Trophoblast cell (in vitro differentiated cells and primary cell): Measurements from ENCODE around the gene SELENOM.

Experiments
- DNase-seq, 2 donors: peaks; one replicate each; pipeline ENCODE4 v3.0.0-alpha.2; 2016
- H2AFZ ChIP-seq: 2 replicates; pipeline ENCODE4 v1.6.1; 2013; ENCODE audit warnings: low read length, moderate library complexity, mild to moderate bottlenecking; ENCODE audit not compliant: insufficient read depth, poor library complexity
- H2AK5ac ChIP-seq: 2 replicates; pipeline ENCODE4 v1.6.1; 2013; ENCODE audit warnings: mild to moderate bottlenecking, low read length
- H2BK120ac ChIP-seq: 2 replicates; pipeline ENCODE4 v1.6.1; 2013; ENCODE audit warnings: low read length, mild to moderate bottlenecking, moderate library complexity; ENCODE audit not compliant: insufficient read depth, poor library complexity
- H2BK12ac ChIP-seq: 2 replicates; pipeline ENCODE4 v1.6.1; 2013; ENCODE audit warnings: mild to moderate bottlenecking, low read length, moderate library complexity
- H2BK5ac ChIP-seq: 2 replicates; pipeline ENCODE4 v1.6.1; 2013; ENCODE audit warnings: low read length, low read depth, moderate library complexity, mild to moderate bottlenecking; ENCODE audit not compliant: poor library complexity
- H3K14ac ChIP-seq: 2 replicates; pipeline ENCODE4 v1.6.1; 2013; ENCODE audit warnings: mild to moderate bottlenecking, low read length
- H3K18ac ChIP-seq: 2 replicates; pipeline ENCODE4 v1.6.1; 2013; ENCODE audit warnings: mild to moderate bottlenecking, low read length
- H3K23ac ChIP-seq: 2 replicates; pipeline ENCODE4 v1.6.1; 2013; ENCODE audit warnings: low read length
- H3K27ac ChIP-seq: 2 replicates; pipeline ENCODE4 v1.5.1; 2013; ENCODE audit warnings: low read depth, mild to moderate bottlenecking, inconsistent platforms, low read length, moderate library complexity
- H3K27me3 ChIP-seq: 2 replicates; pipeline ENCODE4 v1.6.1; 2013; ENCODE audit warnings: inconsistent platforms, mild to moderate bottlenecking, low read length, moderate library complexity; ENCODE audit not compliant: insufficient read depth
- H3K36me3 ChIP-seq, 2 experiments: 1 replicate in 1 of 2; 2 replicates in 1 of 2; pipeline ENCODE4 v1.6.1; 2013; ENCODE audit warnings: low read length in 2 of 2, mild to moderate bottlenecking in 2 of 2, moderate library complexity in 1 of 2; ENCODE audit not compliant: insufficient read depth in 2 of 2, control insufficient read depth in 1 of 2
- H3K4ac ChIP-seq: 2 replicates; pipeline ENCODE4 v1.6.1; 2013; ENCODE audit warnings: low read depth, mild to moderate bottlenecking, low read length, moderate library complexity
- H3K4me1 ChIP-seq, 2 experiments: 1 replicate in 1 of 2; 2 replicates in 1 of 2; pipeline ENCODE4 v1.6.1; 2013; ENCODE audit warnings: low read length in 2 of 2, mild to moderate bottlenecking in 2 of 2, moderate library complexity in 1 of 2; ENCODE audit not compliant: insufficient read depth in 2 of 2, control insufficient read depth in 1 of 2
- H3K4me2 ChIP-seq: 2 replicates; pipeline ENCODE4 v1.6.1; 2013; ENCODE audit warnings: inconsistent platforms, mild to moderate bottlenecking, low read length, moderate library complexity
- H3K4me3 ChIP-seq: 2 replicates; pipeline ENCODE4 v1.5.1; 2013; ENCODE audit warnings: mild to moderate bottlenecking, low read depth, low read length, inconsistent platforms
- H3K79me1 ChIP-seq: one replicate; pipeline ENCODE4 v1.6.1; 2013; ENCODE audit warnings: low read length
- H3K79me2 ChIP-seq: 2 replicates; pipeline ENCODE4 v1.6.1; 2013; ENCODE audit warnings: low read length, mild to moderate bottlenecking; ENCODE audit not compliant: control insufficient read depth, insufficient read depth, poor library complexity
- H3K9ac ChIP-seq: 2 replicates; pipeline ENCODE4 v1.6.1; 2013; ENCODE audit warnings: mild to moderate bottlenecking, low read length
- H3K9me3 ChIP-seq: 2 replicates; pipeline ENCODE4 v1.6.1; 2013; ENCODE audit warnings: low read depth, mild to moderate bottlenecking, control low read depth, inconsistent platforms, low read length; ENCODE audit not compliant: insufficient read depth
- H4K12ac ChIP-seq: 2 replicates; pipeline ENCODE4 v1.6.1; 2013; ENCODE audit warnings: low read depth, mild to moderate bottlenecking, low read length, moderate library complexity
- H4K8ac ChIP-seq: 2 replicates; pipeline ENCODE4 v1.6.1; 2013; ENCODE audit warnings: low read depth, mild to moderate bottlenecking, low read length, moderate library complexity
- H4K91ac ChIP-seq: one replicate; pipeline ENCODE4 v1.6.1; 2013; ENCODE audit warnings: low read depth, mild to moderate bottlenecking, low read length, moderate library complexity
- WGBS: extraction: QIAGEN DNeasy Blood & Tissue Kit; methylation state at CpG from one replicate; pipeline ENCODE4 v1.1.7; 2013; ENCODE audit warnings: missing lambda C conversion rate; ENCODE audit not compliant: insufficient read length, insufficient coverage; ENCODE audit errors: extremely low coverage; 5-methylcytosine and 5-hydroxymethylcytosine counted together

SELENOM gene

DNA sequence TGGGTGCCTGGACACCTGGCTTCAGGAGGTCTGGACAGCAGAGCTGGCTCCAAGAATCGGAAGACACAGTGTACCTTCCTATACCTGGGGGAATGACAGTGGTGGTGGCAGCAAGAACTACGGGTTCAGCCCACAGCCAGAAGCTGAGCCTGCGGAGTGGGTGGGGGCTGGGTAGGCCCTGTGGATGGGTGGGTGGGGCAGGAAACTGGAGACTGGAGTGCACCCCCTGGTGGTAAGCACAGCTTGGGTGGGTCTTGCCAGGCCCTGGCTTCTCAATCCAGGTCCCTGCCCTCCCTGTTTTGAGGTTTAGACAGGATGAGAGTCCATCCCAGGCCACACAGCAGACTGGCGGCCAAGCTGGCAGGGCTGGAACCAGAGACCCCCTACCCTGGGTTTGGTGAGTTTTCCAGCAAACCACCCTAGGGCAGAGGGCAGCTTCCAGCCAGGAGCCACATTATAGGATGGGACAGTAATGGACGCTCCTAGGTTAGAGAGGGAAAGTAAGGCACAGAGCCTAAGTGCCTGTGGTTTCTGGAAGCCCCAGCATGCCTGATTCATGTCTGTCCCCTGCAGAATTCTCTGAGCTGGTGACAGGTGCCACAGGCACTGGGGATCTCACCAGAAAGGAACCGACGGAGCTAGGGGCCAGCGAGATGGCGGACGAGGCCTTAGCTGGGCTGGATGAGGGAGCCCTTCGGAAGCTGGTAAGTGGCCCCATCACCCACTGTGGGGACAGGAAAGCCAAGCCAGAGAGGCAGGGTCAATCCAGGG lies 24.6 kb downstream of the SELENOM start:
- peaks cover 16 to 24% of the 10 kb centered on the region in 2 experiments for H3K36me3 ChIP-seq
- peaks cover 27% of the 10 kb centered on the region for H3K79me1 ChIP-seq
- no peak overlapping the region for H3K27ac ChIP-seq
- peak overlapping the region; percentile 45 for H4K91ac ChIP-seq
- H2AFZ ChIP-seq: no peak overlapping the region
- peak overlapping the region; percentile 52 for H3K14ac ChIP-seq
- H3K4ac ChIP-seq: peak overlapping the region; percentile 49
- H3K9ac ChIP-seq: no peak overlapping the region
- H3K9me3 ChIP-seq: peaks cover 3% of the 10 kb centered on the region
- H2BK5ac ChIP-seq: no peak overlapping the region
- WGBS: no CpG with 5 or more reads among the region's 11 CpGs
- peaks cover 21% of the 10 kb centered on the region for H3K79me2 ChIP-seq
- H2BK120ac ChIP-seq: no peak overlapping the region
- no peak overlapping the region for H3K23ac ChIP-seq
- no peaks in the 10 kb centered on the region for H3K27me3 ChIP-seq
- H3K18ac ChIP-seq: peak overlapping the region; percentile 41
- H2AK5ac ChIP-seq: peak overlapping the region; percentile 67
- peak overlapping the region; percentile 66 for H3K4me2 ChIP-seq
- peak overlapping the region; percentile 41 for H2BK12ac ChIP-seq
- peaks cover 29 to 34% of the 10 kb centered on the region in 2 experiments for H3K4me1 ChIP-seq
- no peak overlapping the region for H4K8ac ChIP-seq
- peak overlapping the region; percentile 27 for H4K12ac ChIP-seq
- H3K4me3 ChIP-seq: no peak overlapping the region
- peak; percentile 44 to 67 for DNase-seq

DNA sequence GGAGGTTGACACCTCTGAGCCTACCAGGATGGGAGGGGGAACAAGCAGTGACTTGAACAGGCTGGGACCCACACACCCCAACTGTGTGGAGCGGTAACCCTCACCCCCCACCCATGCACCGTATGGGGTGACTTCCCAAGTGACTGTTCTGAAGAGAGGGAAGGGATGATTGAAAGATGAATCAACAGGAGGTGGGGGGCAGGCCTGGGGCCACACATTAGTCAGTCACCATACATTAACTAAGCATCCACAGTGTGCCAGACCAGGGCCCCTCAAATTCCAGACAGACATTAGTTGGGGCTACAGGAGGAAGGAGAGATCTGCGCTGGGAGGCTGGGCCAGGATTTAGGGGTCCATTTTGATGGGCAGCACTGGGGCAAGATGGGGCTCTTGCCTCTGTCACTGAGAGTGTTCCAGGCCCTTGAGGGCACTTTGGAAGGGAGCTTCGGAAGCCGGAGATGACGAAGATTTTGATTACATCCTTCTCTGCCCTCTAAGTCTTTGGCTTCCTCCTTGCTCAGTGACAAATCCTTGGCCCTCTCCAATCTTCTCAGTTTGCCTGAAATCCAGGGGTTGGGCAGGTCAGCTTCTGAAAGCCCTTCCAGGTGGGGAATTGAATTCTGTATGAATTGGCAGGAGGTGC lies 25.3 kb downstream of the SELENOM start:
- peak overlapping the region; percentile 67 for H3K18ac ChIP-seq
- H2AFZ ChIP-seq: no peak overlapping the region
- H3K23ac ChIP-seq: no peak overlapping the region
- H2BK5ac ChIP-seq: no peak overlapping the region
- H4K8ac ChIP-seq: peak overlapping the region; percentile 3
- WGBS: no CpG with 5 or more reads among the region's 6 CpGs
- H2BK120ac ChIP-seq: peak overlapping the region; percentile 14
- peak overlapping the region; percentile 95 for H3K14ac ChIP-seq
- peaks cover 29 to 36% of the 10 kb centered on the region in 2 experiments for H3K4me1 ChIP-seq
- peaks cover 21% of the 10 kb centered on the region for H3K79me2 ChIP-seq
- H4K12ac ChIP-seq: no peak overlapping the region
- no peaks in the 10 kb centered on the region for H3K27me3 ChIP-seq
- DNase-seq: peak in 1 of 2 donors; percentile 21
- H3K27ac ChIP-seq: no peak overlapping the region
- peak overlapping the region; percentile 36 for H4K91ac ChIP-seq
- H3K4ac ChIP-seq: peak overlapping the region; percentile 71
- peaks cover 27% of the 10 kb centered on the region for H3K79me1 ChIP-seq
- H3K4me2 ChIP-seq: peak overlapping the region; percentile 66
- peaks cover 9 to 17% of the 10 kb centered on the region in 2 experiments for H3K36me3 ChIP-seq
- peak overlapping the region; percentile 41 for H2BK12ac ChIP-seq
- peaks cover 3% of the 10 kb centered on the region for H3K9me3 ChIP-seq
- H3K9ac ChIP-seq: peak overlapping the region; percentile 28
- peak overlapping the region; percentile 91 for H3K4me3 ChIP-seq
- peak overlapping the region; percentile 67 for H2AK5ac ChIP-seq

DNA sequence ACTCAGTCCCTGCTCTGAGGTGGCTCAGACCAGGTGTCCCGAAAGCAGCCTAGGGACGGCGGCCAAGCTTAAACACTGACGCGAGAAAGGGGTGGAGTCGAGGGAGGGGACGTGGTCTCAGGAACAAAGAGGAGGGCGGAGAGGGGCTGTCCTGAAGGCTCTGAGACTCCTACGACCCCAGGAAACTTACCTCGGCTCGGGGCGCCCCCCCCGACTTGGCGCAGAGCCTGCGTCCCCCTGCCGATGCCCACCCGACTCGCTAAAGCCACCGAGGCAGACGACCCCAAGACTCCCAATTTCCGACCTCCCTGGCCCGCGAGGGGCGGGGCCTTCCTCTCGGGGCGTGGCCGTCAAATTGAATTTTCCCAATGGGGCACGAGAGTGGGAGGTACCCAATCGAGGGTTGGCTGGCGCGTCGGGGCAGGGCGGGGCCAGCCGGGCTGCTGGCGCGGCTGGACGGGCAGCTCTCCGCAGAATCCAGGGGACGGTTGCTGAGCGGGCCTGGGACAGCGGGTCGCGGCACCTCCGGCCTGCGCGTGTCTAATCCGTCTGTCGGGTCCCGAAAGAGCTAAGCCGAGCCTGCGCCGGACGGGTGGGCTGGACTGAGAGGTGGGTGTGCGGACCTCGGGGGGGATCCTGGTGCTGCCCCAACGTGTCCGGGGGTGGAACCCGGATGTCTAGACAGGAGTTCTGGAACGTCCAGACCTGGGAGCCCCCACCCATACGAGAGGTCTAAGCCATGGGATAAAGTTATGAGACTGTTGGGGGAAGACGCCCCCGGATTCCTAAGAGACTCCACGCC lies 26.3 kb downstream of the SELENOM start, which contains the start of gene SMTN:
SMTN (plus strand) TSS at position 471 of the 802 bp plus-strand sequence. CDS start 1,941 bp downstream, outside the sequence.
- Histone ChIP-seq H2BK120ac (peak within 1 kb of the TSS; percentile 65), H2AFZ (peak within 1 kb of the TSS; percentile 83), H2BK12ac (peak within 1 kb of the TSS; percentile 41), H3K4me2 (peak within 1 kb of the TSS; percentile 67), H3K79me2 (peaks cover 21% of the 10 kb centered on the region), H3K18ac (peak within 1 kb of the TSS; percentile 80), H2AK5ac (peak within 1 kb of the TSS; percentile 67), H3K4ac (peak within 1 kb of the TSS; percentile 71), H3K9me3 (peaks cover 3% of the 10 kb centered on the region), H3K14ac (peak within 1 kb of the TSS; percentile 95), H3K36me3 (peaks cover 7 to 11% of the 10 kb centered on the region in 2 experiments), H3K4me3 (peak within 1 kb of the TSS; percentile 91), H3K79me1 (peaks cover 27% of the 10 kb centered on the region), H3K27me3 (no peaks in the 10 kb centered on the region), H2BK5ac (peak within 1 kb of the TSS; percentile 86), H3K4me1 (peaks cover 29 to 36% of the 10 kb centered on the region in 2 experiments), H4K91ac (peak within 1 kb of the TSS; percentile 75), H4K12ac (peak within 1 kb of the TSS; percentile 62), H3K23ac (no peak within 1 kb of the TSS), H3K9ac (peak within 1 kb of the TSS; percentile 91), H4K8ac (peak within 1 kb of the TSS; percentile 78), H3K27ac (peak within 1 kb of the TSS; percentile 48)
- WGBS: no CpG with 5 or more reads among the region's 63 CpGs
- peak; percentile 90 to 98 for DNase-seq
